Adrenal gland (tissue), 5 donors: ENCODE measurements around the gene SHLD1.

Experiments
- POLR2A ChIP-seq, 2 donors: fragments of 450-650 bp; IDR thresholded peaks; one replicate each; pipeline ENCODE4 v1.6.1; 2017; ENCODE audit warnings: antibody characterized with exemption in 2 of 2, mild to moderate bottlenecking in 2 of 2, moderate library complexity in 1 of 2
- TF ChIP-seq, protein P1 (sequence below), 6 experiments: fragments of 450-650 bp in 4 of 6; fragments of 200-600 bp in 2 of 6; sonication (generic) in 1 of 6; IDR thresholded peaks; 1 replicate in 5 of 6; 2 replicates in 1 of 6; pipeline versions ENCODE4 v1.5.1 to v1.8.0; 2016 to 2021; ENCODE audit warnings: antibody characterized with exemption in 6 of 6, mild to moderate bottlenecking in 2 of 6, moderate library complexity in 1 of 6
- donor health status: DM: no; HTN: no; CAD: no.

DNA sequence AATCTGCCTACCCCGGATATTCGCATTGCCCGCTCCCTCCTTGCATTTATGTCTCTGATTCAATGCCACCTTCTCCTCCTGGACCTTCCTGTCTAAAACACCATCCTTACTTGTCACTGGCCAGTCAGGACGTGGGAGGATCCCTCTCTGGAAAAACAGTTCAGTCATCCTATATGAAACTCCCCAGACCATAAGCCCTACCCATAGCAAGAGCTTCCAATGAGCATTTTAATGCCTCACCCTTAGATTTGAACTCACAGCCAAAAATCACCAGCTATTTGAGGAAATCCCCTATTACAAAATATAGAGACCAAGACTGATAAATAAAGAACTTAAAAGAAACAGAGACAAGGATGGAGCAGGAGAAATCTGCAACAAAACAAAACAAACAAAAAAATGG is 86.4 kb downstream of the SHLD1 start:
- TF ChIP-seq, protein P1, sequence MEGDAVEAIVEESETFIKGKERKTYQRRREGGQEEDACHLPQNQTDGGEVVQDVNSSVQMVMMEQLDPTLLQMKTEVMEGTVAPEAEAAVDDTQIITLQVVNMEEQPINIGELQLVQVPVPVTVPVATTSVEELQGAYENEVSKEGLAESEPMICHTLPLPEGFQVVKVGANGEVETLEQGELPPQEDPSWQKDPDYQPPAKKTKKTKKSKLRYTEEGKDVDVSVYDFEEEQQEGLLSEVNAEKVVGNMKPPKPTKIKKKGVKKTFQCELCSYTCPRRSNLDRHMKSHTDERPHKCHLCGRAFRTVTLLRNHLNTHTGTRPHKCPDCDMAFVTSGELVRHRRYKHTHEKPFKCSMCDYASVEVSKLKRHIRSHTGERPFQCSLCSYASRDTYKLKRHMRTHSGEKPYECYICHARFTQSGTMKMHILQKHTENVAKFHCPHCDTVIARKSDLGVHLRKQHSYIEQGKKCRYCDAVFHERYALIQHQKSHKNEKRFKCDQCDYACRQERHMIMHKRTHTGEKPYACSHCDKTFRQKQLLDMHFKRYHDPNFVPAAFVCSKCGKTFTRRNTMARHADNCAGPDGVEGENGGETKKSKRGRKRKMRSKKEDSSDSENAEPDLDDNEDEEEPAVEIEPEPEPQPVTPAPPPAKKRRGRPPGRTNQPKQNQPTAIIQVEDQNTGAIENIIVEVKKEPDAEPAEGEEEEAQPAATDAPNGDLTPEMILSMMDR (IDR thresholded peaks at IDR 0.05): no peak
- TF ChIP-seq POLR2A (IDR thresholded peaks at IDR 0.05): no peak
